Measurements from ENCODE around the gene UQCC2.

UQCC2 gene

DNA sequence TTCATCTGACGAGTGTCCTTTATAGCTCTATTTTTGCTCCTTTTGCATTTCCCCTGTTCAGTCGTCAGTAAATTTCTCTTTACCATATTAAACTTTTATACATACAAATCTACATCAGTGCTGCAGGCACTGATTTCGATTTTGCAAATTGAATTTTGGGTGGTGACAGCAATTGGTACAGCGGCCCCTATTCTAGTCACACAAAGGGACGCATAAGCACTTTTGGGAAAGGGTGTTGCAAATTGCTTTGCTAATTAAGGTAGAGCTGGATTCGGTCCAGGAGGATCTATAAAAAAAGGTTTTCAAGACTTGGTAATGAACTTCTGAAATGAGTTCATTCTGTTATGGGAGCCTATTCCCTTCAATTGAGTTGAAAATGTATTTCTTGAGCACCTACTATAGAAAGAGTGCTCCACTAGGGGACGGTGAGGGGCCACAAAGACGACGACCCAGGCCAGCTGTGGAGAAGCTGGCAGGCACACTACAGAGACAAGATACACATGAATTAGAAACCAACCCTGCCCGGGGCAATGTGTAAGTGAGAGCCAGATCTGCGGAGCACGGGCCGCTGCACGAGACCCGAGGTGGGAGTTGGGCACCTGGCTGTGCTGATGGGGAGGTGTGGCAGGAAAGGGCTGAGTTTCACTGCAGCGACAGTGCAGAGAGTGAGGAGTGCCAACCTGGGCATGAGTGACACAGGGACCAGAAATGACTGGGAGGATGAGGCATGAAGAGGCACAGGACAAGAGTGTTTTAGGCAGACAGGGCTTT, 5.4 kb downstream of the UQCC2 start:
- no peak for DNase-seq (ENCODE audit: low spot score)

DNA sequence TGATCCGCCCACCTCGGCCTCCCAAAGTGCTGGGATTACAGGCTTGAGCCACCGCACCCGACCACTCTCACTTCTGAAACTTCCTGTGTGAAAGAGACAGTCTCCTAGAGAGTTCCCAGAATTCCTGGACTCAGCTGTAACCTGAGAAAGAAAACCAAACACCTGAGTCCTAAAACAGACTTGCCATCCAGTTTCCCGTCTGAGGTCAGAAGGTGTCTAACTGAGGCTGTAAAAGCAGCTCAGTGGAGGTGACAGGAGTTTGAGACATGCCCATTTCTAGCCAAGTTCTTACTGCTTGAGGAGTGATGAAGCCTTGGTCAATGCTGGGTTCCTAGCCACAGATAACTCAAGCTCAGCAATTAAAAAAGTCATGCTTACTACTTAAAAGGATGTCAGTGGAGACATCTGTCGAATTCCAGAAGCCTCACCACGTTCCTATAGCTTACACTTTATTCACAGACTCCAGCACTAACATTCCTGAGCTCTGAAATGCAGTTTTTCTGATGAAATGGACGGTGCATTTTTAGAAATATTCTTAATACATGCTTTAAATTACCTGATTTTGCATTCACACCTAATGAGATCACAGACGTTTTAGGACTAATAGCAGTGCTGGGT, 6.1 kb downstream of the UQCC2 start:
- no peak for DNase-seq (ENCODE audit: low spot score)

DNA sequence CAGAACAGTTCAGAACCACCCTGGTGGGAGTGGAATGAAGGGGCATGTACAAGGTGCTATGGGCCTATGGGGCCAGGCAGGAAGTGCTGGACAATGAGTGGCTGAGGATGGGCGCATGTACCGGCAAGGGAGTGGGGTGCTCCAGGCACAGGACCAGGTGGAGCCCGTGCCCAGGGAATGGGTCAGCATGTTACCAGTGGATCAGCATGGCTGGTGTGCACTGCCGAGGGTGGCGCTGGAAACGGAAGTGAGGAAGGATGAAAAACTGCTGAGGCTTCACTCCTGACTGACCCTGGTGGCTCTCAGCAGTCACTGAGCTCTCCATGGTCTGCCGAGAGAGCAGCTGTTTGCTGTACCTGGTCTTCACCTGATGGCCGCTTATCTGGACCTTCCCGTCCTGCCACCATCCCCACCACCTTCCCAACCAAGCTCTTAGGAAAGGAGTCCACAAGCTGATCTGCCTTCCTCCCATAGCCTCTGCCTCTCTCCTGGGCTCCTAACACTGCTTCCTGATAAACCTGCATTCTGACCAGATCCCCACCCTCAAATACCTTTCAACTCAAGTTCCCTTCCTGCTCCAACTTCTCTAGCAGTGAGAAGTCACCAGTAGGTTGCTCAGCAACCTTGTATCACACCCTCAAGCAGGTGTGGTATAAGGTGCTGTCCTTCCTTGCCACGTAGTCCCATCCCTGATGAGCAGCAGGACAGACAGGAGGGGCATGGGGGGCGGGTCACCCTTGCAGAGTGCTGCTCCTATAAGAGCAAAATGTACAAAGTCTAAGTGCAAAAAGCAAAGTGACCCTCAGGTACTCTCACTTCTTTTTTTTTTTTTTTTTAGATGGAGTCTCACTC, 7.1 kb downstream of the UQCC2 start:
- no peak for DNase-seq (ENCODE audit: low spot score)

DNA sequence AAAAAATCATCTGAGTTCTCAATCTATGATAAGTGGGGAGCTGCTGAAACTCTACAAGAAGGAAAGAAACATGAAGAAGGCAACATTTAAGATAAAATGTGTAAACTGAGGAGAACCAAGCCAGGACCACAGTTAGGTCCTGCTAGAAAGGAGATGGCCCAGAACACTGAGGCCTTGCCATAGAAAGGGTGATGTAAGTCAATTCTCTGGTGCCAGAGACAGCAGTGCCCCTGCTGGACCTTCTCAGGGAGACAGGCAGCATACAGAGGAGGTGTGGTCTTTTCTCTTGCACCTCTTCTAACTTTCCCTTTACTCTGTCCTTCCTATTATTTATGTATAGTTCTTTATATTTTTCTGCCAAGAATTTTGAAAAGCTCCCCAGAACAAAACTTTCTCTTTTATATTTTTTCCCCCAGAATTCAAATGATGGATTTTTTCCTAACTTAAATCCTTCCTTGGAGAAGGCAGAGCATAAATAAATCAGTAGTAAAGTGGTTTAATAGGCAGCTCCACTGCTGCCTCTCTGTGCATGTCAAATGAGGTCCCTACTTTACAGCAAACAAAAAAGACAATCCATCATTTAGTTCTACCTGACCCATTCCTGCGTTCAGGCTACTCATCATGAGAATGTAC, 9.0 kb downstream of the UQCC2 start:
- DNase-seq (ENCODE audit: low spot score): peak; percentile 76

DNA sequence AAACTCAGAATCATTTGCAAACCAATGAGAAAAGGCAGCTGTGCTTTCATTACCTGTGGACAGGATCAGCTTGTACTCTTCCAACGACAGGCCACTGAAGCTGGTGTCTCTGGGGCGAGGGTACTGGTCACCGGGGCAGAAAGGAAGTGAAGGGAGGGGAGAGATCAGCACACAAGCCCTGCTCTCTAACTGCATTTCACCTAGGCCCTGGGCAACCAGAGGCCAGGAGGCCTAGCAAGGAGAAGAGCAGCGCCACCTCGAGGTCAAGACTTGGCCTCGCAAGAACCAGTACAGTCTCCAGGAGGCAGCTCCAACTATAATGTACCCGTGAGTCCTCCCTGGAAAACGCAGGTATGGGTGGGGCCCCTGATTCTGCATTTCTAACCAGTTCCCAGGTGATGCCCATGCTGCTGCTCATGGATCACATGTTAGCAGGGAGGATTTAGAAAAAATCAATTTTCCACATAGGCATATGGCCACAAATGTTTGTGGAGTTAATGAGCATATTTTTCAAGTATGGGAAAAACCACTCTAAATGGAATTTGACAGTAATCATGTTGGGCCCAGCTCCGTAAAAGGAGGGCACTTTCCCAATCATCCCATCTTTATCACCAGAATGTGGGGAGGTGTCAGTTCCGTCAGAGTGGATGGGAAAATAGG, 11.0 kb downstream of the UQCC2 start:
- peak; percentile 25 for DNase-seq (ENCODE audit: low spot score)

DNA sequence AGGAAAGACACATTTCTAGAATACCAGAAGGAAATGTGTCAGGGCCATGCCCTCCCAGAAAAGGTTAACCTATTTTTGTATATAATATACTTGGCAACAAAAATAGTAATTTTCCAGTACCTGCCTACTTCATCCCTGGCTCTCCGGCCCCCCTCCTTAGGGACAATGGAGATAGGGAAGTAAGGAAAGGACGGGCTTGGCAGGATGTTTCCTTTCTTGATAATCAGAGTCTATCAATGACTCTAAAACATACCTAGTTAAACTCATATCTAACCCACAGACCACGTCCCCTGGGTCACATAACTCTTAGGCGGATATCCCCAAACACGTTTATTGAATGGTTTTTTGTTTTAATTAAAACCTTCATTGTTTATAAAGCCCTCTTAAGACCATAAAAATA, 11.8 kb downstream of the UQCC2 start:
- no peak for DNase-seq (ENCODE audit: low spot score)

DNA sequence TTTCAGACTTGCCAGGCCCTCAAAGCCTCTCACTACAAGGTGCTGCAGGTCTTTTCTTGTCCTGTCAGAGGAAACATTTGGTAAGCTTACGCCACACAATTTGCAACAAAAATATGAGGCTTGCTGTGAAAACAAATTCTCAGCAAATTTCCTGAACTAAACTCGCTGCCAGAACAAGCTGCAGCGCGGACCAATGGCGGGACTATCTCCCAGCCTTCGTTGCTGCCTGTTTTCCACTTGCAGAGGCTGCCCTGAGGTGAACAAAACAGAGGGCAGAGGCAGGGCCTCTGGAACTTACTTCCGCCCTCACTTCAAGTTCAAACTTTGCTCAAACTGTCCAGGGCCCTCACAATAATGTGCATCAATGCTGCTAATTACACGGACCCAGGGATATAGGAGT, 12.4 kb downstream of the UQCC2 start:
- no peak for DNase-seq (ENCODE audit: low spot score)

DNA sequence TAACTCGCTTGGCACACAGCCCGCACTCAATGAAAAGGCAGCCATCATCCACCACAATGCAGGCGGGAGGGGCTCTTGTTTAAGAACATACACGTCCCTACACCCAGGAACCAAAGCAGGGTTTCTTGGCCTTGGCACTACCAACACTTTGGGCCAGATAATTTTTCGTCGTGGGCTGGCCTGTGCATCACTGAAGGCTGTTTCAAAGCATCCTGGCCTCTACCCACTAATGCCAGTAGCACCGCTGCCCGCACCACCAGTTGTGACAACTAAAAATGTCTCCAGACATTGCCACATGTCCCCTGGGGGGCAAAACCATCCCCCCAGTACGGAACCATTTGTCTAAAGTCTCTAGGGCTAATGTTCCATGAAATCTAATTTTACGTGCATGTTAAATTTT, 13.0 kb downstream of the UQCC2 start:
- DNase-seq (ENCODE audit: low spot score): no peak

DNA sequence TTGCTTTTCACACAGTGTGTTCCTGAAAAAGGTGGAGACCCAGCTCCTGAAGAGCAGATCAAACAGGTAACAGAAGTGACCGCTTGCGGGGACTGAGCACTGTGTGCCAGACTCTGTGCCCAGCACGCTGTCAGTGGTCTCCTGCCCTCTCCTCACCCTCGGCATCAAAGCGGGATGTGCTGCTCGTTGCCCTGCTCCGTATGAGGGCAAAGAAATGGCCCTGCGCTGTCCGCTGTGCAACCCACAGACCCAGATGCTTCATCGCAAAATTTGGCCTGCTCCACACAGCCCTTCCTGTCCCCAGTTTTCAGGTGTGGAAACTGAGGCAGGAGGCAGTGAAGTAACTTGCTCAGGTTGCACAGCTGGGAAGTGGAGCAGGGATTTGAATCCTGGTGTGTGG, 13.7 kb downstream of the UQCC2 start:
- no peak for DNase-seq (ENCODE audit: low spot score)

DNA sequence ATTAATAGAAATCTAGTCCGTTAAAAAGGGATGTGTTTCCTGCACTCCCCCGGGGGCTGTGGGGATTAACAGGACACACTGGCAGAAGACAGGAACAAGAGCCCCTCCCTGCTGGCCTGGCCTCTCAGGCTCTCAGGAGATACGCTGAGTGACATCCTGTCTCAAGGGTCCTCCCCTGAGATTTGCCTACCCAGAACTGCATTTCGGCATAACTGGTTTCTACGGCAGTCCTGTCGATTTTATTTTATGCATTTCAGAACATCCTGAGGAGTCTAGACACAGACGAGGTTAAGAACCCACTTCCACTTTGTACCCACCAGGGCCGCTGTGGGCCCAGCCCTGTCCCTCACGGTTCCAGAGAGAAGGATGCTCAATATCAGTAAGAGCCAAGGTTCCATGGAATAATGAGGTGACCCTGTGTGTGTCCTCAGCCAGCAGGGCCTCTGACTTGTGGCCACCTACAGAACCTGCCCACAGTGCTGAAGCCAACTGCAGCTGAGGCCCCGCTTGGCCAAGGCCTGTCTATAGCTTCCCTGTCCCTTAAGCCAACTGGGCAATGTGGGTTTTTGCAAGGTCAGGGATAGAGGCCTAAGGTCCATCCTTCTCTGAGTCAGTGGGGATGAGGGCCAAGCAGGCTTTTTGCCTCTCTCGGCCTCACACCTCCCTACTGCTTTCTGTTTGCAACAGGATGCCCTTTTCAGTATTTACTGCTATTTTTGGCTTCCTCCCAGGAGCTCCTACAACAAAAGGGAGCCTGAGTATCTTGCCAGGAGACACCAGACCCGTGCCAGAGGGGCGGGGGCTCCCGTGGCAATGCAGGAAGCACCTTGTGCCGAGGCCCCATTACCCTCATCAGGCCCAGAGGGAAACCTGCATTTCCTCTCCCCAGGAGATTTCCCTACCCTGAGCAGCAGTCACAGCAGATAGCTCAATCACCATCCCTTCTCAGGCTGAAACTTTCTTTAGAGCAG, 14.7 kb downstream of the UQCC2 start:
- DNase-seq (ENCODE audit: low spot score): no peak

DNA sequence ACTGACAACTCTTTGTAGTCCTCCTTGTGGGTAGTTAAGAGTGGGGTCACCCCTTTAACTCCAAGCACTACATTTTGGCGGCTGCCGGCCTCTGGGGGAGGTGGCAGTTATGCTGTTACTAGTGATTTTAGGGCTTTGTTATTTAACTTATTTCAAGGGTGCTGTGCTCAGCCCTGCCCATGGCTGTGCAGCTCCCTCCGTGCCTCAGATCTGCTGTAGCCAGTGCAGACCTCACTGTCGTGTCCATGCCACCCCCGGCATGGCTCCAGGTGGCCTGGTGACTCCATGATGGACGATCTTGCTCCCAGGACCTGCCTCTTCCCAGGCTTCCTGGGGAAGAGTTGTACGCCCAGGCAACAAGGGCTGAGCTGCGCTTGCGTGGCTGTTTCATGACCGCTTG, 15.4 kb downstream of the UQCC2 start:
- no peak for DNase-seq (ENCODE audit: low spot score)

DNA sequence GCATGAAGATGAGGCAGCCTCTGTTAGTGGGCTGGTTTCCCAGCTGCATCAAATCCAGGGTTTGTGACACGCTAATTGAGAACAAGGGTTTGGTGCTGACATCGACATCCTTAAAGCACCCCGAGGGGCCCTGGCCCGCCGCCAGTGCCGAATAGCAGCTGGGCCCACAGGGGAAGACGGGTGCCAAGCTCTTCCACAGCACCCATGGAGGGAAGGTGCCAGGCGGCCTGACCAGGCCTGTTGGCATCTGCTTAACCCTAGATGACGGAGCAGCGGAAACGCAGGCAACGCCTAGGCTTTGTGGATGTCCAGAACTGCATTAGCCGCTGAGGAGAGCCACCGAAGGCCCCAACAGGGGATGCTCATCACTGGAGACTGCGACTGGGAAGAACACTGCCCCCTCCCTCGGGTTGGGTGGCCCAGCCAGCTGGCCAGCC, 16.0 kb downstream of the UQCC2 start:
- no peak for DNase-seq (ENCODE audit: low spot score)

DNA sequence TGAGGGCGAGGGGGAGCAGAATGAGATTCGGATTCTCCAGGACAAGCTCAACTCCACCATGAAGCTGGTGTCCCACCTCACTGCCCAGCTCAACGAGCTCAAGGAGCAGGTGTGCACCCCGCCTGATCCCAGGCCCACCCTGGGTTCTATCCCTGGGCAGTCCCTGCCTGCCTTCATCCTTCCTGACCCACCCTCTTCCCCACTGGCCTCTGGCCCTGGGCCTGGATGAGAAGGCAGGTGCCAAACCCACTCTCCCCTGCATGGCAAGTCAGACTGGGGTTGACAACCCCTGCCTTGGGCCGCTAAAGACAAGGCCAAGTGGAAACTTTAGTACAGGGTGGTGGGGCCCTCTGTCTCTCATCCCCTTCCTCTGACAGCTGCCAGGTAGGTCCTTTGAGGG, 16.5 kb downstream of the UQCC2 start:
- DNase-seq (ENCODE audit: low spot score): no peak

DNA sequence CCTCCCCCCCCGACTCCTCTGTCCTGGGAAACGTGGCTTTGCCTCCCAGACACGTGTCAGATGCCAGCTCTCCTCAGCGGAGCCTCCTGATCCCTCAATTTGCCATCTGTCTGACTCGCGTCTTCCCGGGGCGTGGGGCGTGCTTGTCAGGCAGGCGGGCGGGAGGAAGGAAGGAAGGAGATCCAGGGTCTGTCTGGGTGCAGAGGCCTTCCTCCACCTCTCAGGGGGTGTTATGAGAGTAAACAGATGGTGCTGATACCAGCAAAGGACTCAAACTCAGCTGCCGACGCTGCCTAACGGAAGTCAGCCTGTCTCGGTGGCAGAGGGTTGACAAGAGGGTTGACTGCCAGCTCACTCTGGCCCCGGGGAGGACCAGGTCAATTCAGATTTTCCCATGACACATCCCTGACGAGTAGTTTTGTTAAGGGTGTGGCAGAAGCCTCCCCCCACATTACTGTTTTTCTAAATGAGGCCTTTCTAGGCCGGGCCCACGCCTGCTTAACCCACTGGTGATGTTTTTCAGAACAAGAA, 17.0 kb downstream of the UQCC2 start:
- DNase-seq (ENCODE audit: low spot score): no peak

DNA sequence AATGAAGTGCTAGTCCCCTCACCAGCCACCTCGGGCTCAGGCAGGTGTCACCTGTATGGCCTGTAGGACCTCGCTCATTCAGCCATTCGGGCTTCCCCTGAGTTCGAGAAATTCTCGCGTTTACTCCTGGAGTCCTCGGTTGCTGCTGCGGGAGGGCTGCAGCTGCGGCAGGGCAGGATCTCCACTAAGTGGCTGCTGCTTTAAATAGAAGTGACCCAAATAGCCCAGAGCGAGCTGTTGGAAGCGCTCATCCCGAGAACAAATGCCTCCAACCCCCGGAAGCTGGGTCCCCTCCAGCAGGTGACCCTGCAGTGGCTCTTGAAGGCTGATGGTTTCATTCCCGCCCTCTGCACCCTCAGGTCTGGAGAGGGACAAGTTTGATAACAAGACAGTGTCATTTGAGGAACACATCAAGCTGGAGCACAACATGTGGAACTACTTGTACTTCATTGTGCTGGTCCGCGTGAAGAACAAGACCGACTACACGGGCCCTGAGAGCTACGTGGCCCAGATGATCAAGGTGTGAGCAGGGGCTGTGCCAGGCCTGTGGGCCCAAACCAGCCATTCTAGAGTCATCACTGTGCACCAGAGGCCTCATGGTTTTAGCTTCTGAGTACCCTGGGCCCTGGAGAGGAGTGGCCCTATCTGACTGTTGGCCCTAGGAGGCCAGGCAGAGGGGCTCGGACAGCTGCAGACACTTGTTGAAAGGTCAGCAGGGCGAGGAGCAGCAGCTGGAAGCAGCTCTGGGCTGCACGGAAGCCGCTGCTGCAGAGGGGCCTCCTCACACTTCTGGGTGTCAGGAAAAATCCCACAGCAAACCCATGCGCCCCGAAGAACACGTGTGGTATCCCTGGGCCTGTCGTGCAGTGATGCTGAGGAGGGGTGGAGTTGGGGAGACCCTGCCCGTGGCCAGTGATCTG, 18.1 kb downstream of the UQCC2 start:
- no peak for DNase-seq (ENCODE audit: low spot score)

DNA sequence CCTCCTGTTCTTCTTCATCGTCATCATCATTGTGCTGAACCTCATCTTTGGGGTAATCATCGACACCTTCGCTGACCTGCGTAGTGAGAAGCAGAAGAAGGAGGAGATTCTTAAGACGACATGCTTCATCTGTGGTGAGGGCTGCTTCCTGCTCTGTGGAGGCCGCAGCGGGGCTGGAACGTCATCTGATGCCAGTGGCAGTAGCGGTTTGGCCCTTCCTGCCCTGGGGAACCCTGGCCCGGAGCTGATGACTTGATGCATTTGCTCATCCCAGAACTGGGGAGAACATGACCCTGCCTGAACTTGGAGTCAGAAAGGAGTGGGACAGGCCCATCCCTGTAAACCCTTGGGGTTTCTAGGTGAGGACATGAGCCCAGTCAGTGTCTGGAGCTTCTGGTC, 18.7 kb downstream of the UQCC2 start:
- no peak for DNase-seq (ENCODE audit: low spot score)

DNA sequence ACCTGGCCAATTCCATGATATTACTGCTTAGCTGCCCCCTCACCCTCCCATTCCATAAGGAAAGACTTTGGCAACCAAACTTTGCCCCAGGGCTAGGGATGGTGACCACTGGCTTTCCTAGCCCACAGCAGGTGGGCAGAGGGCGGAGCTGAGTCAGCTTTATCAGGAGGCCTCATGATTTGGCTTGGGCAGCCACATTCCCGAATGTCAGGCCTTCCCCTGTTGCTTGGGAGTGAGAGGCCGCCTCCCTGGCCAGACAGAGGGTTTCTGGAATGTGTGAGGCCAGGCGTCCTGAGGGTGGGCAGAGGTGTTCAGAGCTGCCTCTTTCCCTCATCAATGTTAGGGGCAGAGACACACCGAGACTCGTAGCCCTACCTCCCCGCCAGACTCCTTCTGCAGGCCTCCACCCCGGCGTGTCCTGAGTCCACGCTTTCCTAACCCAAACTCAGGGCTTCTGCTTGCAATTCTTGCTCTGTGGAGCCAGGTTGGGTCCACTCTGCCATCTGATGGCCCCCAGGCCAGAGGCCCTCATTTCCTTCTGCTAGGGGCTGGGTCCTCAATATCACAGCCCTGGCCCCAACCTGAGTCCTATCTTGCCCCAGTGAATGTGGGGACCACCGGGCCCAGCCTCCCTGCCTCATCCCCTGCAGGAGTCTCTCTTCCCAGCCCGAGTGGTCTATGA, 19.3 kb downstream of the UQCC2 start:
- DNase-seq (ENCODE audit: low spot score): no peak

DNA sequence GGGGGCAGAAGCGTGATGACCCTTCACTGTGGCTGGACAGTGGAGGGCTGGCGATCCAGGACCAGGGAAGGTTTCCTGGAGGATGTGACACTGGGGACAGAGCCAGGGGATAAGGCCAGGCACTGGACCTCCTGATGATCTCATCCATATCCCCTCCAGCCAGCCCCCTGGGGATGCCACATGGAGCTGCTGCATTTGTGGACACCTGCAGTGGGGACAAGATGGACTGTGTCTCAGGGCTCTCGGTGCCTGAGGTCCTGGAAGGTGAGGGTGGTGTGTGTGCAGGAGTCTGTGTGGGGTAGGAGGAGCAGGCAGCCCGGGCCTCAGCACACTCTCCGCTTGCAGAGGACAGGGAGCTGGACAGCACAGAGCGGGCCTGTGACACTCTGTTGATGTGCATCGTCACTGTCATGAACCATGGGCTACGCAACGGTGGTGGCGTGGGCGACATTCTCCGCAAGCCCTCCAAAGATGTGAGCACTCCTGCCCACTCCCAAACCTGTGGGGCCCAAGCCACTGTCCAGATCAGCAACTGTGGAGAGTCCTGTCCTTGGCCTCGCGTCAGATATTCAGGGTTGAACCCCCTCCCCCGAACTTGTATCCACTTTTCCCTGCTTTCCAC, 19.9 kb downstream of the UQCC2 start:
- no peak for DNase-seq (ENCODE audit: low spot score)

Measured in HuH-7.5 (cell line).